Measurements from ENCODE around the gene ASB10.

Gene ASB10

GRCh38 chr7:151166629-151167196, 20.3 kb downstream of the ASB10 start:
- DNase-seq = peak; percentile 59

GRCh38 chr7:151161757-151162156, 25.3 kb downstream of the ASB10 start:
- DNase-seq = no peak

GRCh38 chr7:151157645-151158329, 29.3 kb downstream of the ASB10 start:
- DNase-seq = peak; percentile 19

- DNase-seq = peak; percentile 33
Observed at GRCh38 chr7:151152643-151153513, 34.2 kb downstream of the ASB10 start.

- peak; percentile 22 for DNase-seq
Observed at GRCh38 chr7:151150388-151150787, 36.7 kb downstream of the ASB10 start.

GRCh38 chr7:151148319-151149259, 38.5 kb downstream of the ASB10 start:
- DNase-seq = peak; percentile 48

GRCh38 chr7:151146761-151147160, 40.3 kb downstream of the ASB10 start:
- peak; percentile 23 for DNase-seq

GRCh38 chr7:151144387-151144786, 42.7 kb downstream of the ASB10 start:
- DNase-seq = no peak

GRCh38 chr7:151143261-151144015, 43.6 kb downstream of the ASB10 start:
- peak; percentile 32 for DNase-seq

- DNase-seq = no peak
Observed at GRCh38 chr7:151142686-151143040, 44.4 kb downstream of the ASB10 start.

- DNase-seq = peak; percentile 50
Observed at GRCh38 chr7:151141855-151142685, 45.0 kb downstream of the ASB10 start.

- DNase-seq = no peak
Observed at GRCh38 chr7:151141311-151141854, 45.7 kb downstream of the ASB10 start.

- peak; percentile 31 for DNase-seq
Observed at GRCh38 chr7:151140826-151141225, 46.2 kb downstream of the ASB10 start.

GRCh38 chr7:151139791-151140190, 47.3 kb downstream of the ASB10 start:
- no peak for DNase-seq

GRCh38 chr7:151139071-151139790, 47.8 kb downstream of the ASB10 start:
- peak; percentile 51 for DNase-seq

GRCh38 chr7:151138153-151138851, 48.7 kb downstream of the ASB10 start:
- no peak for DNase-seq

GRCh38 chr7:151137791-151138152, 49.3 kb downstream of the ASB10 start:
- no peak for DNase-seq

GRCh38 chr7:151137076-151137675, 49.9 kb downstream of the ASB10 start:
- no peak for DNase-seq
